Brain microvascular endothelial cell (primary cell): ENCODE measurements around the gene PSMD10.
A peak's percentile ranks its signal among the peaks of the same experiment; 100 is the strongest.

Source experiments
- DNase-seq: peaks from one replicate; pipeline ENCODE4 v3.0.0-alpha.2; 2020
- H3K27ac ChIP-seq: fragments of 250-450 bp; sonication (Bioruptor Pico); 2 replicates; pipeline ENCODE4 v1.5.1; 2020; ENCODE audit warnings: mild to moderate bottlenecking, moderate library complexity
- H3K27me3 ChIP-seq: fragments of 250-450 bp; sonication (Bioruptor Pico); replicated peaks from 2 replicates; pipeline ENCODE4 v1.5.1; 2020; ENCODE audit warnings: mild to moderate bottlenecking
- H3K36me3 ChIP-seq: fragments of 250-450 bp; sonication (Bioruptor Pico); replicated peaks from 2 replicates; pipeline ENCODE4 v1.5.1; 2020; ENCODE audit warnings: mild to moderate bottlenecking
- H3K4me3 ChIP-seq: 2 replicates; pipeline ENCODE4 v1.5.1; 2011; ENCODE audit warnings: low read depth, mild to moderate bottlenecking, control low read depth, low read length, moderate library complexity
- CTCF ChIP-seq: IDR thresholded peaks from 2 replicates; pipeline ENCODE4 v1.5.1; 2011; ENCODE audit warnings: low read depth, mild to moderate bottlenecking, moderate library complexity, low read length, control low read depth, inconsistent platforms; ENCODE audit errors: missing control alignments
- in situ Hi-C: cut with HindIII; loops from 2 replicates; pipeline ENCODE4 v1.10.0; 2017; ENCODE audit warnings: low sequenced_read_pairs, low pct_ligation_motif_present

The PSMD10 gene

GRCh38 chrX:108090491-108091263 is 665 bp downstream of the PSMD10 start:
- H3K36me3 ChIP-seq, result peaks cover 3% of the 10 kb centered on the region
- DNase-seq, result peak; percentile 11
- no peak for TF ChIP-seq CTCF
- H3K27me3 ChIP-seq, result no peaks in the 10 kb centered on the region
- H3K27ac ChIP-seq, result peak overlapping the region; percentile 95
- in situ Hi-C loops, result no loop called here
- H3K4me3 ChIP-seq, result peak overlapping the region; percentile 74

- TF ChIP-seq CTCF, result no peak
- DNase-seq, result no peak
- in situ Hi-C loops, result no loop called here
Observed at GRCh38 chrX:108088511-108088910, 2.8 kb downstream of the PSMD10 start.

GRCh38 chrX:108087792-108088191 is 3.5 kb downstream of the PSMD10 start:
- Histone ChIP-seq H3K27ac (no peak overlapping the region), H3K27me3 (no peaks in the 10 kb centered on the region), H3K4me3 (no peak overlapping the region), H3K36me3 (peaks cover 3% of the 10 kb centered on the region)
- DNase-seq, result no peak
- TF ChIP-seq CTCF, result no peak
- in situ Hi-C loops, result no loop called here

More at GRCh38 chrX:108088511-108088910, 2.8 kb downstream of the PSMD10 start:
- no peak overlapping the region for H3K4me3 ChIP-seq
- H3K27ac ChIP-seq, result no peak overlapping the region
- no peaks in the 10 kb centered on the region for H3K27me3 ChIP-seq
- peaks cover 3% of the 10 kb centered on the region for H3K36me3 ChIP-seq

GRCh38 chrX:108081110-108081509 is 10.2 kb downstream of the PSMD10 start:
- Histone ChIP-seq H3K36me3 (no peaks in the 10 kb centered on the region), H3K27ac (no peak overlapping the region), H3K27me3 (no peaks in the 10 kb centered on the region), H3K4me3 (no peak overlapping the region)
- DNase-seq, result no peak
- TF ChIP-seq CTCF, result no peak
- in situ Hi-C loops, result no loop called here

GRCh38 chrX:108072746-108073145 is 18.6 kb downstream of the PSMD10 start:
- Histone ChIP-seq H3K4me3 (no peak overlapping the region), H3K36me3 (no peaks in the 10 kb centered on the region), H3K27ac (peak overlapping the region; percentile 21), H3K27me3 (no peaks in the 10 kb centered on the region)
- DNase-seq, result peak; percentile 83
- in situ Hi-C loops, result no loop called here
- no peak for TF ChIP-seq CTCF

GRCh38 chrX:108071578-108071977 is 19.8 kb downstream of the PSMD10 start:
- no peak for TF ChIP-seq CTCF
- Histone ChIP-seq H3K27me3 (no peaks in the 10 kb centered on the region), H3K4me3 (no peak overlapping the region), H3K27ac (no peak overlapping the region), H3K36me3 (no peaks in the 10 kb centered on the region)
- in situ Hi-C loops, result no loop called here
- DNase-seq, result no peak
